Spleen (tissue), 11 donors: ENCODE measurements around the gene TJP3. TPM values are rescaled to one million over a fixed set of nuclear protein-coding genes. Genes with fewer than 3 reads are reported as not detected.

Experiments
- DNase-seq: peaks from one replicate; pipeline ENCODE4 v3.0.0-alpha.2; 2020
- H3K27ac ChIP-seq, 8 donors: fragments of 200-600 bp; sonication (generic) in 7 of 8; 1 replicate in 4 of 8; 2 replicates in 4 of 8; pipeline versions ENCODE4 v1.5.0 to v1.8.0; 2016 to 2021; ENCODE audit warnings: inconsistent platforms in 4 of 8, mild to moderate bottlenecking in 4 of 8, moderate library complexity in 1 of 8
- H3K27me3 ChIP-seq, 7 donors: fragments of 200-600 bp; sonication (generic) in 6 of 7; replicated peaks in 1 of 7; 1 replicate in 4 of 7; 2 replicates in 3 of 7; pipeline versions ENCODE4 v1.5.0 to v1.8.0; 2016 to 2021; ENCODE audit warnings: inconsistent platforms in 3 of 7, mild to moderate bottlenecking in 1 of 7
- H3K36me3 ChIP-seq, 6 donors: fragments of 200-600 bp; sonication (generic) in 5 of 6; 1 replicate in 4 of 6; 2 replicates in 2 of 6; pipeline versions ENCODE4 v1.5.0 to v1.8.0; 2016 to 2021; ENCODE audit warnings: inconsistent platforms in 2 of 6
- H3K4me1 ChIP-seq, 6 donors: fragments of 200-600 bp; sonication (generic) in 5 of 6; 1 replicate in 3 of 6; 2 replicates in 3 of 6; pipeline versions ENCODE4 v1.5.0 to v1.8.0; 2016 to 2021; ENCODE audit warnings: inconsistent platforms in 3 of 6
- H3K4me3 ChIP-seq, 8 donors: fragments of 200-600 bp; sonication (generic) in 7 of 8; 1 replicate in 4 of 8; 2 replicates in 4 of 8; pipeline versions ENCODE4 v1.5.0 to v1.8.0; 2016 to 2021; ENCODE audit warnings: inconsistent platforms in 4 of 8, mild to moderate bottlenecking in 4 of 8, moderate library complexity in 2 of 8
- H3K9me3 ChIP-seq, 8 donors: fragments of 200-600 bp; sonication (generic) in 7 of 8; 1 replicate in 4 of 8; 2 replicates in 4 of 8; pipeline versions ENCODE4 v1.5.0 to v1.8.0; 2016 to 2021; ENCODE audit warnings: inconsistent platforms in 4 of 8
- CTCF ChIP-seq, 11 experiments: fragments of 200-600 bp in 7 of 11; fragments of 450-650 bp in 4 of 11; sonication (generic) in 4 of 11; IDR thresholded peaks in 8 of 11; conservative IDR thresholded peaks in 3 of 11; 1 replicate in 7 of 11; 2 replicates in 4 of 11; pipeline versions ENCODE4 v1.4.0 to v1.8.0; 2016 to 2021; ENCODE audit warnings: antibody characterized with exemption in 11 of 11, inconsistent platforms in 4 of 11, mild to moderate bottlenecking in 1 of 11
- POLR2A ChIP-seq, 3 donors: fragments of 450-650 bp; IDR thresholded peaks; one replicate each; pipeline ENCODE4 v1.5.1; 2017; ENCODE audit warnings: antibody characterized with exemption in 3 of 3, mild to moderate bottlenecking in 1 of 3
- POLR2AphosphoS5 ChIP-seq, 3 donors: sonication (generic); formaldehyde crosslinking; IDR thresholded peaks; one replicate each; pipeline ENCODE4 v1.5.1; 2017; ENCODE audit warnings: antibody characterized with exemption in 3 of 3
- WGBS, 5 donors: extraction: QIAGEN DNeasy Blood & Tissue Kit in 3 of 5; methylation state at CpG; one replicate each; pipeline versions ENCODE4 v1.1.5 to v1.1.7; 2013 to 2018; 5-methylcytosine and 5-hydroxymethylcytosine counted together
- intact Hi-C: fragments of 100-400 bp; cut with DNase I; formaldehyde crosslinking; loops from one replicate; pipeline ENCODE4 v1.15.0; 2023; ENCODE audit warnings: low total_unique reads
- polyA plus RNA-seq, 3 donors: library from polyadenylated mRNA; stranded (reverse); fragments of 200-250 nt; gene quantifications; one replicate each; pipeline ENCODE4 v1.2.1, GENCODE V29; 2013
- small RNA-seq, 4 donors: library from RNA; depleted of rRNA; stranded (forward); fragments of <200 nt; gene quantifications; one replicate each; pipeline ENCODE3, GENCODE V24; 2016
- total RNA-seq, 7 donors: library from RNA; depleted of rRNA in 3 of 7; stranded (reverse); fragments of >200 nt in 3 of 7; fragmentation: NEBNext Ultra II Directional in 4 of 7; extraction: Animal tissue kit (Norgen Biotek cat#: 25700) in 4 of 7; gene quantifications; one replicate each; pipeline versions ENCODE4 v1.1.0 to v1.2.1, GENCODE V29; 2016 to 2021
- donor health status: healthy with polysubstance abuse.
- donor health status: DM: no; HTN: no; CAD: no; lungs with moderate emphysema.
- donor health status: DM: no; HTN: no; CAD: no.
- donor health status: Bipolar disorder and iron deficiency.
- donor health status: healthy.
- donor health status: DM: no; HTN: no; CAD: no.
- donor health status: DM: yes; HTN: yes; CAD: no.

Gene TJP3
- total and polyA plus RNA-seq, 10 donors = 0.39 to 9.0 (median 2.3) TPM

DNA sequence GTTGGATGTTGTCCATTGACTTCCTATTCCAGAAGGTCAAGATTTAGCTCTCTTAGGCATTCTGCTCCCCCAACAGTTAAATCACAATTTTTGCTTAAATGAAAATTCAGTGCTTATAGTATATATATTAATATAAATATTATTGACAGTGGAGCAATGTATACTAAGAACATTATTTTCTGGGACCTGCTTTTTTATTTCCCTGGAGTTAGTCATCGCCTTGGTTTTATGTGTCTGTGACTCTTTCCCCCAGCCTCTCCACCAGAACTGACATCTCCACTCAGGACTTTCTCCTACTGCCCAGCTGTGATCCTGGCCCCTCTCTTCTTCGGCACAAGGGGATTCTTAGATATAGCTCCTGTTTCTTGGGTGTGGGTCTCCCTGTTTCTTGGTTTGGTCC, 88.2 kb downstream of the TJP3 start:
- TF ChIP-seq CTCF (IDR thresholded peaks at IDR 0.05 in 8 of 11, conservative IDR thresholded peaks at IDR 0.05 in 3 of 11) = no peak
- no peak for TF ChIP-seq POLR2A (IDR thresholded peaks at IDR 0.05)
- no peak for TF ChIP-seq POLR2AphosphoS5 (IDR thresholded peaks at IDR 0.05)
- no peak for DNase-seq
- intact Hi-C loops = no loop called here

GRCh38 chr19:3798137-3798536, 90.0 kb downstream of the TJP3 start:
- intact Hi-C loops = no loop called here
- H3K4me3 ChIP-seq = no peak overlapping the region
- peaks cover 0 to 50% (median 24%) of the 10 kb centered on the region in 7 donors for H3K27me3 ChIP-seq
- H3K27ac ChIP-seq = peak overlapping the region in 5 of 8 donors; percentile 12 to 68 (median 56)
- peaks cover 0 to 18% (median 14%) of the 10 kb centered on the region in 8 donors for H3K9me3 ChIP-seq
- no peaks in the 10 kb centered on the region for H3K36me3 ChIP-seq
- TF ChIP-seq POLR2A (IDR thresholded peaks at IDR 0.05) = no peak
- TF ChIP-seq POLR2AphosphoS5 (IDR thresholded peaks at IDR 0.05) = no peak
- no peak for TF ChIP-seq CTCF (IDR thresholded peaks at IDR 0.05 in 8 of 11, conservative IDR thresholded peaks at IDR 0.05 in 3 of 11)
- no peak for DNase-seq
- H3K4me1 ChIP-seq = peaks cover 8 to 43% (median 18%) of the 10 kb centered on the region in 6 donors
- WGBS, 5 donors = 28 to 50% (median 38%) methylated on average over 6 of the region's 6 CpGs

More for the DNA sequence above, 88.2 kb downstream of the TJP3 start:
- no peaks in the 10 kb centered on the region for H3K36me3 ChIP-seq
- WGBS, 5 donors = 92 to 98% (median 93%) methylated on average over 2 of the region's 2 CpGs
- H3K4me1 ChIP-seq = peaks cover 3 to 32% (median 9%) of the 10 kb centered on the region in 6 donors
- H3K27ac ChIP-seq = no peak overlapping the region
- no peak overlapping the region for H3K4me3 ChIP-seq
- H3K9me3 ChIP-seq = peaks cover 0 to 18% (median 15%) of the 10 kb centered on the region in 8 donors
- H3K27me3 ChIP-seq = peaks cover 0 to 32% (median 13%) of the 10 kb centered on the region in 7 donors

Small RNAs within 50 kb of the gene (small RNA-seq; reads per million reads assigned to genes)
- gene AC005777.1 = 0 reads per million in 4 donors

Other genes starting within 250 kb of the TJP3 start
- gene SMIM24, start 227.9 kb upstream of the TJP3 start, total RNA-seq = 1 to 10 TPM in 4 of 7 donors, not detected in 3; 1.2 to 3.0 (median 2.0) TPM
- gene SMIM24, start 227.9 kb upstream of the TJP3 start, polyA plus RNA-seq = 1 to 10 TPM in 1 of 3 donors, under 1 TPM in 2; 0.63 to 1.7 (median 0.80) TPM
- not detected for gene SMIM44, start 224.9 kb upstream of the TJP3 start, total RNA-seq
- not detected for gene SMIM44, start 224.9 kb upstream of the TJP3 start, polyA plus RNA-seq
- gene DOHH, start 207.7 kb upstream of the TJP3 start, total RNA-seq = 10 to 100 TPM in 4 of 7 donors, 1 to 10 TPM in 3; 6.9 to 13.7 (median 11.2) TPM
- gene DOHH, start 207.7 kb upstream of the TJP3 start, polyA plus RNA-seq = 10 to 100 TPM in 2 of 3 donors, 1 to 10 TPM in 1; 6.6 to 16.8 (median 10.1) TPM
- gene FZR1, start 202.1 kb upstream of the TJP3 start, total RNA-seq = 10 to 100 TPM; 26.4 to 53.6 (median 47.3) TPM
- 10 to 100 TPM in 2 of 3 donors, 1 to 10 TPM in 1; 9.8 to 26.1 (median 11.2) TPM for gene FZR1, start 202.1 kb upstream of the TJP3 start, polyA plus RNA-seq
- 1 to 10 TPM in 6 of 7 donors, not detected in 1; 2.7 to 7.4 (median 4.8) TPM for gene TEKTIP1, start 169.2 kb upstream of the TJP3 start, total RNA-seq
- gene TEKTIP1, start 169.2 kb upstream of the TJP3 start, polyA plus RNA-seq = 1 to 10 TPM; 1.2 to 1.5 (median 1.2) TPM
- gene MFSD12, start 150.8 kb upstream of the TJP3 start, total RNA-seq = 100 to 1,000 TPM in 3 of 7 donors, 10 to 100 TPM in 4; 62.8 to 131 (median 98.6) TPM
- gene MFSD12, start 150.8 kb upstream of the TJP3 start, polyA plus RNA-seq = 10 to 100 TPM; 31.0 to 63.9 (median 37.6) TPM
- 10 to 100 TPM; 49.4 to 74.1 (median 62.8) TPM for gene HMG20B, start 135.4 kb upstream of the TJP3 start, total RNA-seq
- gene HMG20B, start 135.4 kb upstream of the TJP3 start, polyA plus RNA-seq = 10 to 100 TPM; 52.4 to 82.2 (median 71.4) TPM
- gene GIPC3, start 122.9 kb upstream of the TJP3 start, total RNA-seq = 1 to 10 TPM; 3.4 to 9.2 (median 5.4) TPM
- gene GIPC3, start 122.9 kb upstream of the TJP3 start, polyA plus RNA-seq = 1 to 10 TPM in 1 of 3 donors, under 1 TPM in 2; 0.80 to 2.3 (median 0.96) TPM
- 10 to 100 TPM in 5 of 7 donors, 1 to 10 TPM in 2; 8.7 to 16.1 (median 11.6) TPM for gene TBXA2R, start 101.5 kb upstream of the TJP3 start, total RNA-seq
- 1 to 10 TPM; 2.1 to 4.4 (median 3.8) TPM for gene TBXA2R, start 101.5 kb upstream of the TJP3 start, polyA plus RNA-seq
- 10 to 100 TPM; 18.9 to 27.1 (median 25.7) TPM for gene CACTIN, start 81.6 kb upstream of the TJP3 start, total RNA-seq
- 10 to 100 TPM; 10.8 to 21.1 (median 12.0) TPM for gene CACTIN, start 81.6 kb upstream of the TJP3 start, polyA plus RNA-seq
- gene PIP5K1C, start 7.9 kb upstream of the TJP3 start, total RNA-seq = 10 to 100 TPM; 30.2 to 41.9 (median 38.8) TPM
- 10 to 100 TPM in 1 of 3 donors, 1 to 10 TPM in 2; 6.2 to 21.4 (median 7.6) TPM for gene PIP5K1C, start 7.9 kb upstream of the TJP3 start, polyA plus RNA-seq
- 10 to 100 TPM; 28.8 to 37.1 (median 34.3) TPM for gene APBA3, start 53.3 kb downstream of the TJP3 start, total RNA-seq
- 10 to 100 TPM; 17.1 to 30.8 (median 17.5) TPM for gene APBA3, start 53.3 kb downstream of the TJP3 start, polyA plus RNA-seq
- 10 to 100 TPM; 38.7 to 66.2 (median 48.2) TPM for gene MRPL54, start 54.3 kb downstream of the TJP3 start, total RNA-seq
- 100 to 1,000 TPM; 128 to 157 (median 140) TPM for gene MRPL54, start 54.3 kb downstream of the TJP3 start, polyA plus RNA-seq
- gene RAX2, start 63.8 kb downstream of the TJP3 start, total RNA-seq = not detected
- not detected for gene RAX2, start 63.8 kb downstream of the TJP3 start, polyA plus RNA-seq
- 10 to 100 TPM in 6 of 7 donors, 1 to 10 TPM in 1; 8.1 to 22.6 (median 15.2) TPM for gene MATK, start 78.0 kb downstream of the TJP3 start, total RNA-seq
- gene MATK, start 78.0 kb downstream of the TJP3 start, polyA plus RNA-seq = 10 to 100 TPM; 16.2 to 19.1 (median 18.7) TPM
- gene ZFR2, start 160.7 kb downstream of the TJP3 start, total RNA-seq = under 1 TPM in 4 of 7 donors, not detected in 3; 0.13 to 0.92 (median 0.47) TPM
- under 1 TPM; 0.11 to 0.43 (median 0.26) TPM for gene ZFR2, start 160.7 kb downstream of the TJP3 start, polyA plus RNA-seq
- not detected for gene ATCAY, start 172.3 kb downstream of the TJP3 start, total RNA-seq
- not detected for gene ATCAY, start 172.3 kb downstream of the TJP3 start, polyA plus RNA-seq
- not detected for gene NMRK2, start 224.7 kb downstream of the TJP3 start, total RNA-seq
- 1 to 10 TPM in 1 of 3 donors, under 1 TPM in 2; 0.29 to 1.5 (median 0.52) TPM for gene NMRK2, start 224.7 kb downstream of the TJP3 start, polyA plus RNA-seq